HCT116 (cell line): ENCODE measurements around the gene CRACDL. TPM values are rescaled to one million over a fixed set of nuclear protein-coding genes. Genes with fewer than 3 reads are reported as not detected.

Experiments used
- ATAC-seq: fragments of 200-7000 bp; cut with Tn5 transposase; 2 replicates; pipeline ENCODE4 v1.9.1; 2020; ENCODE audit warnings: mild to moderate bottlenecking, moderate library complexity
- BruUV-seq: library from RNA; stranded (reverse); fragments of 400-500 nt; replicated peaks from 2 replicates; lab custom pipeline; 2021; lab: Mats Ljungman, UMichigan
- CTCF ChIA-PET: fragments of 300-600 bp; sonication (Branson Sonifier 250); formaldehyde crosslinking; loops from one replicate; lab custom pipeline; 2021; ENCODE audit warnings: antibody characterized with exemption; lab: Charles Lee
- POLR2A ChIA-PET: fragments of 300-600, 350-600 bp; sonication (Branson Sonifier 250); formaldehyde crosslinking; loops from one replicate; lab custom pipeline; 2021; ENCODE audit warnings: antibody characterized with exemption; lab: Charles Lee
- RAD21 ChIA-PET, 2 experiments: fragments of 300-600 bp; sonication (Branson Sonifier 250); formaldehyde crosslinking; loops; one replicate each; lab custom pipeline; 2023; ENCODE audit warnings: low total read pairs in 2 of 2; ENCODE audit not compliant: uncharacterized antibody in 2 of 2, unreplicated experiment in 2 of 2, low non-redundant PET in 1 of 2; lab: Charles Lee
- DNase-seq: peaks from one replicate; pipeline ENCODE4 v3.0.0-alpha.2; 2010; ENCODE audit warnings: low read depth, low spot score
- H2AFZ ChIP-seq: fragments of 200-600 bp; shearing (Covaris generic), sonication (generic); 2 replicates; pipeline ENCODE4 v1.6.1; 2017; ENCODE audit warnings: low read depth, mixed run types, mixed read lengths, antibody characterized with exemption, low read length; ENCODE audit not compliant: poor library complexity, severe bottlenecking
- H3K27ac ChIP-seq: 2 replicates; pipeline ENCODE4 v1.5.1; 2012; ENCODE audit warnings: low read depth, low read length
- H3K27me3 ChIP-seq: fragments of 200-600 bp; sonication (generic); 2 replicates; pipeline ENCODE4 v1.6.1; 2016; ENCODE audit warnings: mixed run types, low read length, mixed read lengths; ENCODE audit not compliant: insufficient read depth
- H3K36me3 ChIP-seq, 2 experiments: fragments of 200-500 bp in 1 of 2; fragments of 200-600 bp in 1 of 2; sonication (Bioruptor generic) in 1 of 2; sonication (generic) in 1 of 2; 2 replicates each; pipeline versions ENCODE4 v1.5.1 to v1.6.1; 2014 to 2016; ENCODE audit warnings: low read length in 2 of 2, inconsistent platforms in 1 of 2, mixed read lengths in 1 of 2, mixed run types in 1 of 2; ENCODE audit not compliant: insufficient read depth in 2 of 2, control insufficient read depth in 1 of 2
- H3K4me1 ChIP-seq, 2 experiments: fragments of 200-600 bp in 1 of 2; sonication (generic) in 1 of 2; 2 replicates each; pipeline versions ENCODE4 v1.5.1 to v1.6.1; 2012 to 2017; ENCODE audit warnings: low read length in 2 of 2, inconsistent platforms in 1 of 2, mild to moderate bottlenecking in 1 of 2, mixed read lengths in 1 of 2, mixed run types in 1 of 2, moderate library complexity in 1 of 2; ENCODE audit not compliant: insufficient read depth in 2 of 2, control insufficient read depth in 1 of 2
- H3K4me2 ChIP-seq: fragments of 200-600 bp; sonication (generic); 2 replicates; pipeline ENCODE4 v1.6.1; 2017; ENCODE audit warnings: mixed run types, low read length, mixed read lengths
- H3K4me3 ChIP-seq, 2 experiments: fragments of 200-600 bp in 1 of 2; sonication (generic) in 1 of 2; replicated peaks in 1 of 2; 2 replicates each; pipeline ENCODE4 v1.5.1; 2011 to 2016; ENCODE audit warnings: low read length in 2 of 2, control low read depth in 1 of 2, low read depth in 1 of 2, mild to moderate bottlenecking in 1 of 2, mixed read lengths in 1 of 2, mixed run types in 1 of 2
- H3K79me2 ChIP-seq: fragments of 200-600 bp; sonication (generic); 2 replicates; pipeline ENCODE4 v1.6.1; 2017; ENCODE audit warnings: mild to moderate bottlenecking, mixed run types, low read length, moderate library complexity, mixed read lengths; ENCODE audit not compliant: insufficient read depth
- H3K9ac ChIP-seq: fragments of 200-600 bp; sonication (generic); 2 replicates; pipeline ENCODE4 v1.6.1; 2016; ENCODE audit warnings: low read length, mixed read lengths
- H3K9me2 ChIP-seq: fragments of 200-600 bp; sonication (generic), shearing (Covaris generic); 2 replicates; pipeline ENCODE4 v1.6.1; 2017; ENCODE audit warnings: mixed run types, mild to moderate bottlenecking, moderate library complexity; ENCODE audit not compliant: insufficient read depth
- H3K9me3 ChIP-seq, 2 experiments: fragments of 200-500 bp in 1 of 2; fragments of 200-600 bp in 1 of 2; sonication (Bioruptor generic) in 1 of 2; sonication (generic) in 1 of 2; 2 replicates each; pipeline ENCODE4 v1.6.1; 2014 to 2017; ENCODE audit warnings: low read length in 2 of 2, mixed read lengths in 2 of 2, inconsistent platforms in 1 of 2, low read depth in 1 of 2, mild to moderate bottlenecking in 1 of 2, mixed run types in 1 of 2, moderate library complexity in 1 of 2; ENCODE audit not compliant: control insufficient read depth in 1 of 2, insufficient read depth in 1 of 2
- H4K20me1 ChIP-seq: fragments of 200-600 bp; sonication (generic), shearing (Covaris generic); 2 replicates; pipeline ENCODE4 v1.6.1; 2017; ENCODE audit warnings: mixed run types, mild to moderate bottlenecking, moderate library complexity; ENCODE audit not compliant: insufficient read depth
- ELF1 ChIP-seq: IDR thresholded peaks from 2 replicates; pipeline ENCODE4 v1.6.1; 2012; ENCODE audit warnings: low read depth, borderline replicate concordance
- EZH2 ChIP-seq: fragments of 200-600 bp; sonication (generic); IDR thresholded peaks from 2 replicates; pipeline ENCODE4 v1.6.1; 2017; ENCODE audit warnings: antibody characterized with exemption, mixed run types
- FOSL1 ChIP-seq: IDR thresholded peaks from 2 replicates; pipeline ENCODE4 v1.6.1; 2012; ENCODE audit warnings: low read depth
- SIN3A ChIP-seq: IDR thresholded peaks from 2 replicates; pipeline ENCODE4 v1.6.1; 2012; ENCODE audit warnings: low read depth
- SP1 ChIP-seq: IDR thresholded peaks from 2 replicates; pipeline ENCODE4 v1.6.1; 2012; ENCODE audit warnings: low read depth
- TCF7L2 ChIP-seq: IDR thresholded peaks from 2 replicates; pipeline ENCODE4 v1.7.0; 2011; ENCODE audit warnings: borderline replicate concordance, inconsistent platforms; ENCODE audit not compliant: insufficient read depth, insufficient read length; ENCODE audit errors: extremely low read depth
- YY1 ChIP-seq: IDR thresholded peaks from 2 replicates; pipeline ENCODE4 v1.6.1; 2011; ENCODE audit warnings: low read length, low read depth, moderate library complexity, mild to moderate bottlenecking; ENCODE audit not compliant: insufficient replicate concordance; ENCODE audit errors: extremely low read depth
- ZBTB33 ChIP-seq: IDR thresholded peaks from 2 replicates; pipeline ENCODE4 v1.6.1; 2011; ENCODE audit warnings: mild to moderate bottlenecking, low read length, moderate library complexity; ENCODE audit not compliant: insufficient replicate concordance; ENCODE audit errors: extremely low read depth
- ZFX ChIP-seq: fragments of 450-650 bp; IDR thresholded peaks from 2 replicates; pipeline ENCODE4 v1.6.1; 2017
- ZNF274 ChIP-seq: fragments of 200-500 bp; sonication (Bioruptor generic); IDR thresholded peaks from 2 replicates; pipeline ENCODE4 v1.6.1; 2014; ENCODE audit warnings: mild to moderate bottlenecking, low read depth, low read length, inconsistent platforms
- intact Hi-C: fragments of 100-400 bp; cut with micrococcal nuclease; formaldehyde crosslinking; loops from 2 replicates; pipeline ENCODE4 v1.10.0; 2022
- total RNA-seq: library from RNA; stranded (reverse); gene quantifications from one replicate; pipeline ENCODE4 v1.2.1, GENCODE V29; 2021; ENCODE audit not compliant: unreplicated experiment

Gene CRACDL
- total RNA-seq, 1 experiment from 2014 or later = 1.1 TPM

DNA sequence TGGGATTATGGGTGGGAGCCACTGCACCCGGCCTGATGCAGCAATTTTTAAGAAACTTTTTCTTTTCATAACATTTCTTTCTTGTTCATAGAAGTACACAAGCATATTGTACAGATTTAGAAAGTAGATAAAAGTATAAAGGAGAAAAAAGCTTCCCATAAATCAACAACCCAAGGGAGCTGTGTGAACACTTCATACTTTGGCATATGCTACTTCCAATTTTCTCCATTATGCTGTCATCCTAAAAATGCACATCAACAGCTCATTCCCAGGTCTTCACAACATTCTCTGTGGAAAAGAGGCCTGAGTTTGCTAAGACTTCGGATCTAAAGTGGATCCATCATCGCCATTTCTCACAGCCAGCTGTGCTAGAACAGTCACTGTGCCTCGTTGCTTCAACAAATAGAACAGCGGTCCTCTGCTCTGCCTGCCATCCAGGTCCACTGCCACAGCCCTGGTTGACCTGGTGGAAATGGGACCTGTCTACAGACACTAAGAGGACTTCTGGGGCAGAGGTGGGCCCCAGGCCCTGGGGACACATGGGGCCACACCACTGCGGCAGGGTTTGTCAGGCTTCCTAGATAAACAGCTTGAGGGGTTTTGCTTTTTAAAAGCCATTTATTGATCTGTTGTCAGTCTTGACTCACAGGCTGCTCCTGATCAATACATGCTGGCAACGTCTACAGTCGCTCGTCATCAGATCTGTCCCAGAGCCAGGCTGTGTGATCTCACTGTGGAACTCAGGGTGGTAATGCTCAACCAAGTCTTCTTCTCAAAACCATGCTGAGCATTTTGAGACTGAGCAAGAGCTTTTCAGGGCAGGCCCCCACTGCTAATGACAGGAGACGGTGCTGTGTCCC, 132.4 kb downstream of the CRACDL start:
- no peak overlapping the region for H2AFZ ChIP-seq
- ATAC-seq = no peak
- no peaks in the 10 kb centered on the region for H3K27me3 ChIP-seq
- H3K79me2 ChIP-seq = no peaks in the 10 kb centered on the region
- intact Hi-C loops = no loop called here
- BruUV-seq = no TSS peak
- H3K9me3 ChIP-seq = no peaks in the 10 kb centered on the region
- no peak for DNase-seq
- H3K4me2 ChIP-seq = no peak overlapping the region
- ChIA-PET CTCF (no interaction called here), RAD21 (no interaction called here)
- no peaks in the 10 kb centered on the region for H3K9me2 ChIP-seq
- TF ChIP-seq SP1 (no peak), FOSL1 (no peak), ELF1 (no peak), SIN3A (no peak), YY1 (no peak), EZH2 (no peak), TCF7L2 (no peak), ZNF274 (no peak)
- TF ChIP-seq, all 23 proteins: peak for 0
- POLR2A ChIA-PET = no interaction called here
- Histone ChIP-seq H3K4me3 (no peak overlapping the region), H3K36me3 (no peaks in the 10 kb centered on the region), H3K4me1 (no peaks in the 10 kb centered on the region; a peak in 1 of 4 replicates), H3K27ac (no peak overlapping the region), H4K20me1 (no peaks in the 10 kb centered on the region), H3K9ac (no peak overlapping the region)

DNA sequence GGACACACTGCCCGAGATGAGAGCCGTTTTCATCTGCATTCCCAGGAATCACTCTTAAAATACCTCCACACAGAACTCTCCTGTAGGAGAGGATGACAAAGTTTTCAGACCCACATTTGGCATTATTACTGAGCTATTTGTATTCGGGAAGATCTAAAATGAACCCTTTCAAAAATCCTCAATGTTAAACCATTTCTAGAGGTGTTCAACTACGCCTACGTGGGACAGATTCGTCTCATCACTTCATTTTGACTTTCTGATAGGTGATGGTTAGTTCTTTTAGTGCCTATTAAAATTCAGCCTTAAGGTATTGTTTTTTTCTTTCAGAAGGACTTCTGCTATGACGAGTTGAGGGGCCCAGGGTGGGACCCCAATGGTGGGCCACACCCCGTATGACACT, 133.7 kb downstream of the CRACDL start:
- POLR2A ChIA-PET = no interaction called here
- no peaks in the 10 kb centered on the region for H3K9me3 ChIP-seq
- CTCF ChIA-PET = no interaction called here
- H3K4me1 ChIP-seq = no peaks in the 10 kb centered on the region; a peak in 1 of 4 replicates
- no peak overlapping the region for H3K9ac ChIP-seq
- no TSS peak for BruUV-seq
- no peaks in the 10 kb centered on the region for H3K9me2 ChIP-seq
- no peak for DNase-seq
- no peak overlapping the region for H3K4me3 ChIP-seq
- H3K36me3 ChIP-seq = no peaks in the 10 kb centered on the region
- RAD21 ChIA-PET = no interaction called here
- H2AFZ ChIP-seq = no peak overlapping the region
- H4K20me1 ChIP-seq = no peaks in the 10 kb centered on the region
- no peak for ATAC-seq
- no peak overlapping the region for H3K27ac ChIP-seq
- no peak overlapping the region for H3K4me2 ChIP-seq
- intact Hi-C loops = no loop called here
- H3K27me3 ChIP-seq = no peaks in the 10 kb centered on the region
- no peaks in the 10 kb centered on the region for H3K79me2 ChIP-seq
- TF ChIP-seq FOSL1 = no peak
- no peak for TF ChIP-seq TCF7L2
- TF ChIP-seq ZBTB33 = no peak
- TF ChIP-seq ZFX = no peak
- TF ChIP-seq, all 23 proteins: peak for 0
